ENCODE results near the gene NAPEPLD.
"Not testable (repeated sequence)": the region's sequence is repeated elsewhere in the genome, so short reads cannot be mapped to it uniquely, and the experiment has no call there.

Gene NAPEPLD

DNA sequence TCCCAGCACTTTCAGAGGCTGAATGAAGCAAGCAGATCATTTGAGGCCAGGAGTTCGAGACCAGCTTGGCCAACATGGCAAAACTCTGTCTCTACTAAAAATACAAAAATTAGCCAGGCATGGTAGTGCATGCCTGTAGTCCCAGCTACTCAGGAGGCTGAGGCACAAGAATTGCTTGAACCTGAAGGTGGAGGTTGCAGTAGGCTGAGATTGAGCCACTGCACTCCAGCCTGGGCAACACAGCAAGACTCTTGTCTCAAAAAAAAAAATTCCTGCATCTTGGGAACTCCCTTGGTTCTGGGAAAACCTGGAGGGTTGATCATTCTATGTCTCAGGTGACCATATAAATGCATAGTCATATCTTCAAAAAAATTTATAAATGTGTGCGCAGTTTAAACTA is 4.1 kb downstream of the NAPEPLD start:
- in situ Hi-C loops (cut with MboI; ENCODE audit: low sequenced_read_pairs): not testable (repeated sequence)

DNA sequence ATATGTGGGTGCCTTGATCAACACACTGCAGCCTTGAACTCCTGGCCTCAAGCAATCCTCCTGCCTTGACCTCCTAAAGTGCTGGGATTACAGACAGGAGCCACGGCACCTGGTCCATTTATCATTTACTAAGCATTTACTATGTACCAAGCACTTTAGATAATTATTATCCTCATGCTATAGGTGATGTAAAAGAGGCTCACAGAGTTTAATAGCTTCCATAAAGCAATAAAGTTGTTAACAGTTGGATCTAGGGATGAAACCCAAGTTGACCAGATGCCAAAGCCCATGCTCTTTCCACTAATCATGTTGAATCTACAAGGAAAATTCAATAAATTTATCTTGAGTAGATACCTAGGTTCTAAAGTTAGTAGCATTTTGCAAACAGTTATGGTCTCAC is 5.0 kb downstream of the NAPEPLD start:
- in situ Hi-C loops (cut with MboI; ENCODE audit: low sequenced_read_pairs): no loop called here

DNA sequence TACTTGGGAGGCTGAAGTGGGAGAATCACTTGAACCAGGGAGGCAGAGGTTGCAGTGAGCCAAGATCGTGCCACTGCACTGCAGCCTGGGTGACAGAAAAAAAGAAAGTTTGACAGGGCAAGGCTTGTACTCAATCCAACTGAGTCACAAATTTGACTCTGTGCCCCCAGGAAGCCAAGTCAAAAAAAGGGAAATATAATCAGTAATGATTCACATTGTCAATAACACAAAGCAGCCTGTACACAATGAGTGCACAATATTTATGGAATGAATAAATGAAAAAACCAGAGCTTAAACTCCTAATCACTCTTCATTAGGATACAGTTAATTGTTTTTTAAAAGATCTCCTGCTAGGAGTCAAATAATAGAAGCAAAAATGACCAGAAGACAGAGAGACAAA is 6.4 kb downstream of the NAPEPLD start:
- in situ Hi-C loops (cut with MboI; ENCODE audit: low sequenced_read_pairs): no loop called here

DNA sequence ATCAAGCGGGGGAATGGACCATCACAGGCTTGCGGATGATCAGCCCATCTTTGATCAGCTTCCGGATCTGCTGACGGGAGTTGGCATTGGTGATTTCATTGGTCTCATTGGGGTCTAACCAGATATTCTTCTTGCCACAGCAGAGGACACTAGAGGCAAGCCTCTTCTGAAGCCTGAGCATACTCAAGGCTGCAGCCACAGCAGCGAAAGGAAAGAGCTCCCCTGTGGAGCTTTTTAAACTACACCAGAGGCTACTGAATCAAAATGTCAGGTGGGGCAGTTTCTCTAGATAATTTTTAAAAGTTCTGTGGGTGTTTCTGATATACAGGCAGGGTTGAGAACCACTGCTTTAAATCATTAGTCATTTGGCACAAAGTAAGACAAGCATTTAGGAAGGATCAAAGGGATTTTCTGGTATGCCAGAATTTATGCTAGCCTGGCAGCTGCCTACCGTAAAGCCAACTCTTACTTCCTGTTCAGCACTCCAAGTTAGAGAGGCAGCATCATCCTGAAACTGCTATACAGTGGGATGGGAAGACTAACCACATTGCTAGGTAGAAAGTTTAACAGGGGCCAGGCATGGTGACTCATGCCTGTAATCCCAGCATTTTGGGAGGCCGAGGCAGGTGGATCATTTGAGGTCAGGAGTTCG is 7.0 kb downstream of the NAPEPLD start:
- in situ Hi-C loops (cut with MboI; ENCODE audit: low sequenced_read_pairs): no loop called here

DNA sequence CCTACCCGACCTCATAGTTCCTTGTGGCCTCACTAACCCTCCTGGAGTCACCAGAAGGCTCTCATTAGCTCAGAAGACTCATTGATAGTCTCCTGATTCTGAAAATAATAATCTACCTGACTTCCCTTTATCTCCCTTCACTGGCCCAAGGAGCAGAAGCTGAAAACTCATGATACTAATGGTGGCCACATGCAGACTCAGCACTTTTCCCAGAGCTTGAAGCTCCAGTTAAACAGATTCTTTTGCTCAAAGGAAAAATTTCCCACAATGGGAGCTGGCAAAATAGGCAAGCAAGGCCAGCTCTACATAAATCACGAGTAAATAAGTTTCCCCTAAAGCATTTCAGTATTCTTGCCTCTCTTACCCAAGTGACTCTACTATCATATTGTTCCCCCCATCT is 8.2 kb downstream of the NAPEPLD start:
- in situ Hi-C loops (cut with MboI; ENCODE audit: low sequenced_read_pairs): no loop called here

DNA sequence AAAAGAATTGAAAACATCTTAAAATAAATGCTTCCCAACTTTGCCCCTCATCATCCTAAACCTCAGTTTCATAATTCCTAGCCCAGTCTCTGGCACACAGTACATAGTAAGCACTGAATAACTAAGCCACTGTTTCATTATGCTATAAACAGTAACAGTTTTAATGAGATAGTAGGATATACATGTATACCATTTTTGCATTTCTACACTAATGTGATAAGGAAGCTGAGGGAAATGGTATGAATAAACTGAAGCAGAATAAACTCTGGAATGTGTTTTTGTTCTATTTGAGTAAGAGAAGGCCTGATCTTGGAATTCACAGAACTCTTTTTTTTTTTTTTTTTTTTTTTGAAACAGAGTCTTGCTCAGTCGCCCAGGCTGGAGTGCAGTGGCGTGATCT is 8.8 kb downstream of the NAPEPLD start:
- in situ Hi-C loops (cut with MboI; ENCODE audit: low sequenced_read_pairs): no loop called here

DNA sequence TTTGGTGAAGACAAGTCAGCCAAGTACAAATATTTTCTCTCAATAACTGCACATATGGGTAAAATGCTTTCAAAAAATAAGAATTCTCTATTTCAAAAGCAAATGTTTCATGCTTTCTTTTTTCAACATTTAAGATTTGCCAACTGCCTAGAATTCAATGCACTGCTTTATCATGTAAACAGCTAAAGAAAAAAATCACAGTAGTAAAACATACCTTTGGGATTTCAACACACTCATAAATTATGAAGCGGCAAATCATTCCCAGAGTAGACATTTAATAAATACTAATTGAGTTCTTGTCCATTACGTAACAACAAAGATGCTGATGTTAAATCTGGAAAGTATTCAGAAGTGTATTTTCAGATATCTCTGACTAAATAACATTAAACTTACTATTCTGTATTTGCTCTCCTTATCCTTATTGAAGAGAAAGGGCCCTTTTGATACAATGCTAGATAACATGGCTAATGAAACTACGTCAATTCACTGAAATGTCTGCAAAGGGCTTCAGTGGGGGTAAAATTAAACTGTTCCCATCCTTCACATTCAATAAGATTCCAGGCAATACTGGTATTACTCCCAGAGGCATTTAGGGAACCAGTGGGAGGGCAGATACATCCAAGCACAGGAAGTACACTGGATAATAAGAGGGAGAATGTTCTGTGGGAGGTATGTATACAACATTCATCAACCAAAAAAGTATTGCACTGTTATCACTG is 13.9 kb downstream of the NAPEPLD start:
- in situ Hi-C loops (cut with MboI; ENCODE audit: low sequenced_read_pairs): no loop called here

DNA sequence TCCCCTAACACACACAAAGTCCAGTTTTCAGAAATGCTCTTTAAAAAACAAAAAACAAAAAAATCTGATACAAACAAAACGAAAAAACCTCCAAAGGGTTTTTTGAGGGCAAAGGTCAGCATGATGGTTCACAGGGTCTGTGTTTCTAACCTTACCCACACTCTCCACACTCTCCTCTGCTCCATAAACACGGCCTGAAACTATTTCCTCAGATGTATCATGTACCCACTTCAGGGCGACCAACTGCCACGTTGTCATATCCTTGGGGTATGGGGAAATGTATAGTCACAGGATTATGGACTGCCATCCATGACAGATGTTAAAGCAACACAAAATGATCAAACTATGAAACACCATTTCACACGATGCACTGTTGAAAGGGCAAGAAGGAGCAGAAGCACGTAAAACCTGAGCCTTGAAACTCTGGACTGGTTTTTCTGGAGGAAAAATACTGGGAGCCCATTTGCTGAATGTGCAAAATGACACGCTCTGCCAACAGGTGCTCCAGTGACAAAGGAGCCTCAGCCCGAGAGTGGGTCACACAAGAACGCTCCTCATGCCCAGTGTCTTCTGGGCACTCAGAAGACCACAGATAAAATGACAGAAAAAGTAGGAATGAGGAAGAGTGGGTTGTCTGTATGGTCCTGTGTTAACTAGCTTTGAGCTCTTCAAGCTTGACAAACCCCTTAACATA is 15.8 kb downstream of the NAPEPLD start:
- in situ Hi-C loops (cut with MboI; ENCODE audit: low sequenced_read_pairs): no loop called here

DNA sequence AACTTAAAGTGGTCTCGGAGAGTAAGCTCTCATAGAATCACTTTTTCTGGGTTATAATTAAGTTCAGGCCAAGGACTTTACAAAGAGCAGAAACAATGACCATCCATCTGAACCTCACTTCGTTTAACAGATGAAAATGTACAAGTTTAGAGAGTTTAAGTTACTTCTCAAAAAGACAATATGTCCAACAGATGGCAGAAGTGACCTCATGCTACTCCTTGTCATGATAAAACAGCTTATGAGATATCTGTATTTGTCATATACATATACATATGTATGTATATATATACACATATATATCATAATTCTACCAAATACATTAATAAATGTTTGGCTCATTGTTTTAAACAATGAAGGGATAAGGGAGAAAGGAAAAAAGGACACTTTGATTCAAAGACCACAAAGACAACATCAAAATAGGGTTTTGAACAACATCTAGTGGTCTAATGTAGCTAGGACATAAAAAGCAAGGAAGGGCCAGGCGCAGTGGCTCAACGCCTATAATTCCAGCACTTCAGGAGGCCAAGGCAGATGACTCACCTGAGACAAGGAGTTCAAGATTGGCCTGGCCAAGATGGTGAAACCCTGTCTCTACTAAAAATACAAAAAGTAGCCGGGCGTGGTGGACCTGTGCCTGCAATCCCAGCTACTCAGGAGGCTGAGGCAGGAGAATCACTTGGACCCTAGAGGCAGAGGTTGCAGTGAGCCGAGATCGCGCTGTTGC is 17.8 kb downstream of the NAPEPLD start:
- in situ Hi-C loops (cut with MboI; ENCODE audit: low sequenced_read_pairs): no loop called here

DNA sequence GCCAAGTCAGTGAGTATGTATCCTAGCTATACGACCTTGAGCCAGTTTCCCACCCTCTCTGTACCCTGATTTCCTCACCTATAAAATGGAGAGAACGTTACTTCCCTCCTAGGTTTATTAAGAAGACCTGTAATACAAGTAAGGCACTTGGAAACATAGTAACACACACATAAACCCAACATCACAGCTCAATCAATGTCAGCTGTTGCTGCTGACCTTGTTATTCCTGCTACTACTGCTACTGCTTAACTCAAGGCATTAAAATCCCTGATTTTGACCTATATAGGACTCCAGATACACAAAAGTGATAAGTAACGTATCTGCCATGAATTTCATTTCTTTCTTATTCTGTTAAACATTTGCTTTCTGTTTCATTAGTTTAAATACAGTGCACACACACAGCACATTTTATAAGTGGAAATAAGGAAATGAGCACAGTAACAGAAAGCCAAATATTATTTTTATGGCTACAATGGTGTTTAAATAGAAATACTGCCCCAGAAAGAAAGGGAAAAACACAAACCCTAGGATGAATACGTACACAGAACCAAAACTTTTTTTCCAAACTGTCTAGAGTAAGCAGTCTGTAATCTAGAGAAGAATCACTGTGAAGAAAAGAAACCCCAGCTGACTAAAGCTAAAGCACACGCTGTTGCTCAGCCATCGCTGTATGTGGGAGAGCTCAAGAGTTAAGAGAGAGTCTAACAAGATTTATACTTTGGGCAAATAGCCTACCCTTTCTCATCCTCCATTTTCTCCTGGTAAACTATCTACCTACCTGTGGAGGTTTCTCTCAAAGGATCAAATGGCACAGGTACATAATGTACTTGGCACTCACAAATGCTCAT is 19.0 kb downstream of the NAPEPLD start:
- in situ Hi-C loops (cut with MboI; ENCODE audit: low sequenced_read_pairs): no loop called here

DNA sequence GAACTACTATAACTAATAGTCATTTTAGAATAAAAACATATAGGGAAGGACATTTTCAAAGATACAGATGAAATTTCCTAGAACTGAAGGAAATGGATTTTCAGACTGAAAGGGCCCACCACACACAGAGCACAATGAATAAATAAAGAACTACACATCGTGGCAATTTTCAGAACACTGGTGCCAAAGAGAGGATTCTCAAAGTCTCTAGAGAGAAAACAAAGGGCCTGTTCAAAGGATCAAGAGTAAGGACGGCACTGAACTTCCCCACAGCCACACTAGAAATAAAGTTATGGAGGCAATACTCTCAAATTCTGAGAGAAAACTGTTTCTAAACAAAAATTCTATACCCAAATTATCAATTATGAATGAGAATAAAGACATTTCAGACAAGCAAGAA is 21.9 kb downstream of the NAPEPLD start:
- in situ Hi-C loops (cut with MboI; ENCODE audit: low sequenced_read_pairs): no loop called here

DNA sequence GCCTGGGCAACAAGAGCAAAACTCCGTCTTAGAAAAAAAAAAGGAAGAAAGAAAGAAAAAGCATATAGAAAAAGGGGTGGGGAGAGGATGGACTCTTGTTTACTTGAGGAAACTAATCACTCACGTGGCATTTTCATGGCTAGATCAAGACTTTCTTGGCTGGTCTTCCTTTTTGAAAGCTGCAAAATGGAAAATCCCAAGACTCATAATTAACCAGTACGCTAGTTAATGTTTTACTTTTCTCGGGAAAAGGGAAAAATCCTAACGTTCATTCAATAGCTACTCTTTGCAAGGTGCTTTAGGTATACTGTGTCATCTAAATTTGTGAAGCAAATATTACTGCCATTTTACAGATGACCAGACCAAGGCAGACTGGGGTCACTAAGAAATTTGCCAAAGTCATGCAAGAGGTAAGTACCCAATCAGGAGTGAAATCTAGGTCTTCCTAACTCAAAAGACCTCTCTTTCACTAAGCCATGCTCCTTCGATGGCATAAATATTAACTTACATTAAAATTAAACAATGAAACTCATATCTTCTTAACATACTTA is 24.4 kb downstream of the NAPEPLD start:
- in situ Hi-C loops (cut with MboI; ENCODE audit: low sequenced_read_pairs): no loop called here

DNA sequence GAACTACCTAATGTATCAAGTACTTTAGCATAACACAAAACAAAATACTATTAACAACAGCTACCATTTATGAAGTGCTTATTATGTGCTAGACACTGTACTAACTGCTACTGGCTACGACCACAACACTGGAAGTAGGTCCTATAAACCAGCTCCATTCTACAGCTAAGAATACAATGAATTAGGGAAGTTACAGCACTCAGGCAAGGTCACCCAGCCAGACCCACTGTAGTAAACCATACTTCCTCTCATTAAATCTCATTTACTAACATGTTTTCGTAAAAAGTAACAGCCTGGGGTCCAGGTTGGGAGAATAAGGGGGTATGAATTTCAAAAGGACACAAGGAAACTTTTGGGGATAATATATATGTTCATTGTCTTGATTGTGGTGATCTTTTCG is 25.4 kb downstream of the NAPEPLD start:
- in situ Hi-C loops (cut with MboI; ENCODE audit: low sequenced_read_pairs): no loop called here

DNA sequence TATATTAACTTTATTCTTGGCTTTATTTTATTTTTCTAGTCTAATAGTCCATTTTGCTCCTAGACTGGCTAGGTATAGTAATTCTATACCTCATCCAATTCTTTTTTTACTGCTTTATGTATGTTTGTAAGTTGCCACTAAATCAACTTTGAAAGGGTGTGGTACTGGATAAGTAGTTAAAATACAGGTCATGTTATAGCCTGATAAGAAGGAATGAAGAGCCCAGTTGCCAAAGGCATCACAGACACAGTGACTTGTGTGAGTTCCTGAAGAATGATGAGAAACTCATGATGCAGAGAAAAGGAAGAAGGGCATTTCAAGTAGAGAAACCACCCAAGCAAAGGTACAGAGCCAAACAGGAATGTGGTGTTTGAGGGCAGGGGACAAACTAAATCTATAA is 27.3 kb downstream of the NAPEPLD start:
- in situ Hi-C loops (cut with MboI; ENCODE audit: low sequenced_read_pairs): no loop called here

DNA sequence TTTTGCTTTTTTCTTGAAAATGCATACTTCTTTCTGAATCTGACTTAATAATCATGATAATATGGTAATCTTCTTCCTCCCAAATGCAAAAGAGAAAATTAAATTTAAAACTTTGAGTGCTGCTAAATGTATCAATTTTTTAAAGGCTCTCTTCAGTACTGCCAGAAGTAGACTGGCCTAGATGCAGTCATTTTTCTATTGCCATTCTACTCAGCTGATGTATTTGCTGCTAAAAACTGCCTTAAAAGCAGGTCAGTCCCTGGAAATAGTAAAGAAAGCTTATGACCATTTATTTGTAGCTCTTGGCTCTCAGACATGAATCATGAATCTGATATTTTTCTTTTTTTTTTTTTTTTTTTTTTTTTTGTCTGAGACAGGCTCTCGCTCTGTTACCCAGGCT is 28.5 kb downstream of the NAPEPLD start:
- in situ Hi-C loops (cut with MboI; ENCODE audit: low sequenced_read_pairs): no loop called here

DNA sequence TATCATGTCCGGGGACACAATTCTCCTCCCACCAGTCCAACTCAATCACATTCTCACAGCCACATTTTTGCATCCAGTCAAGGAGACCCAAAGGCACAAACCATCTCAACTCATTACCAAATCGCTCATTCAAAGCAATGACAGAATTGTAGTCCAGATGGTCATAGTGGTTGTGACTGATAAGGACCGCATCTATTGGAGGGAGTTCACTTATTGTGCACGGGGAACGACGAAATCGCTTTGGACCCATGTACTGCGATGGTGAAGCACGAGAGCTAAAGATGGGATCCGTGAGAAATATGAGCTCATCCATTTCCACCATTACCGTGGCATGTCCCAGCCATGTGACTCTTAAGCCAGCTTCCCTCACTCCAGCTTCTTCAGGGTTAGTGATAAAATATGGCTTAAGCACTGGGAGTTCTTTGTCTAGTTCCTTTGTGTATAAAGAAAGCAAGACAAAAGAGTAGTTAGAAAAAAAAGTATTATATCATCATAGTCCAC is 29.1 kb downstream of the NAPEPLD start:
- in situ Hi-C loops (cut with MboI; ENCODE audit: low sequenced_read_pairs): no loop called here

DNA sequence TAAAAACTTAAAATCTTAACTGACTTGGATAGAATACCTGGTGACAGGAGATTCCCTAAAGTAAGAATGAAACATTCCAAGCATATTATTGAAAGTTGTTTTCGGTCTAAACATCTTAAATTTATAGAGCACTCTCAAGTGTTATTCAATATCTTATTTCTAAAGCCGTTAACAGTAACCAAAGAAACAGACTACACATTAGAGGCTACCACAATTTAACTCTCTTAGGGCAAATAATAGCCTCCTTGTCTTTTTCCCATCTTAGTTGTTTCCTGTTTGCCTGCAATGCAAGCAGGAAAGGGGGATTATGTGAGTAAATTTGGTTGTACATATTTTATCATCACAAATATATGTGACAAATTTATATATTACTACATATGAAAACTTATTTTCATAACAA is 31.4 kb downstream of the NAPEPLD start:
- in situ Hi-C loops (cut with MboI; ENCODE audit: low sequenced_read_pairs): no loop called here

DNA sequence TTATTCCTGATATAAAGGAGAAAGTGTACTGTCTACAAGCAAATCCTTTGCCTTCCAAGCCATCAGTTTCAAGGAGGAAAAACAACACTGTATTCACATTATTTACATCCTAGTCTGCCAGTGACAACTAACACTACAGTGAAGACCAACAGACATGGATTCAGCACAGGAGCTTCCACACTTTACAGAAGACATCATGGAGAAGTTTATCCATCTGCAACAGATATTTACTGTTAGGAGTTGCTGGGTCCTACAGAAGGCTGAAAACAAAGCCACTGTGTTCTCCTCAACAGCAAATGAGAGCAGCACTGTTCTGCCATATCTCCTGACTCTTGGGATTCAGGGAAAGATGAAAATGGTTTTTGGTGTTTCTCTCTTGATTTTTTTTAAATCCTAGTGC is 31.9 kb downstream of the NAPEPLD start:
- in situ Hi-C loops (cut with MboI; ENCODE audit: low sequenced_read_pairs): no loop called here

DNA sequence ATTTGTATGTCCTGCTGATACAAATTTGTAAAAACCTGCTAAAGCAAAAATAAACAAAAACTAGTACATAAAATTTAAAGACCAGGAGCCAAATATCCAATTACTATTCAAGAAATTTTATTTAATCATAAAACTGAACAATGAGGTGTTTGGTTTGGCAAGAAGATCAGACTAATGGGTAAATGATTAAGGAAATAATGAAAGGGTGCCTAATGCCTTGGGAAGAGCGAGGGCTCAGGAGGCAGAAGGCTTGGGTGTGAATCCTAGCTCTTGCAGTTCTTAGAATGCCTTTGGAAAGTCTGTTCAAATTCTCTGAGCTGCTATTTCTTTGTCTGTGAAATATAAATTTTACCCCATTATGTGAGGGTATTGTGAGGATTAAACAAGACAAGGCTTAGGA is 32.4 kb downstream of the NAPEPLD start:
- in situ Hi-C loops (cut with MboI; ENCODE audit: low sequenced_read_pairs): no loop called here

DNA sequence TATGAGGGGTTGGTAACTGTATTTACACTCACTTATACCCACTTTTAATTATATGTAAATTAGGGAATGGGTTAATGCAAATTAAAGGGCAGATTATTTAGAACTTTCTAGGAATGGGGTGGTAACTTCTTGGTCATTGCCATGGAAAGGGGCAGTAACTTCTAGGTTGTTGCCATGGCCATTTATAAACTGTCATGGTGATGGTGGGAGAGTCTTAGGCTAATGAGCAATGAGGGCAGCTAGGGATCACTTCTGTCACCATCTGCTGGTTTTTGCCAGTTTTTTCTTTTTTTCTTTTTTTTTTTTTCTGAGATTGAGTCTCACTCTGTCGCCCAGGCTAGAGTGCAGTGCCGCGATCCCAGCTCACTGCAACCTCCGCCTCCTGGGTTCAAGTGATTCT is 33.1 kb downstream of the NAPEPLD start:
- in situ Hi-C loops (cut with MboI; ENCODE audit: low sequenced_read_pairs): no loop called here

Measured in HL-60/S4 treated with phorbol 12-myristate 13-acetate at 8.2 ng/mL for 4 days and 3 days (cell line).